Inflammatory macrophage treated with lipopolysaccharide for 1 hour (primary cell): ENCODE measurements around the gene DIAPH1.
"Not testable (repeated sequence)": the region's sequence is repeated elsewhere in the genome, so short reads cannot be mapped to it uniquely, and the experiment has no call there.

Experiments used
- DNase-seq, 2 donors: peaks; one replicate each; pipeline ENCODE4 v3.0.0-alpha.2; 2020 to 2022

Gene DIAPH1

DNA sequence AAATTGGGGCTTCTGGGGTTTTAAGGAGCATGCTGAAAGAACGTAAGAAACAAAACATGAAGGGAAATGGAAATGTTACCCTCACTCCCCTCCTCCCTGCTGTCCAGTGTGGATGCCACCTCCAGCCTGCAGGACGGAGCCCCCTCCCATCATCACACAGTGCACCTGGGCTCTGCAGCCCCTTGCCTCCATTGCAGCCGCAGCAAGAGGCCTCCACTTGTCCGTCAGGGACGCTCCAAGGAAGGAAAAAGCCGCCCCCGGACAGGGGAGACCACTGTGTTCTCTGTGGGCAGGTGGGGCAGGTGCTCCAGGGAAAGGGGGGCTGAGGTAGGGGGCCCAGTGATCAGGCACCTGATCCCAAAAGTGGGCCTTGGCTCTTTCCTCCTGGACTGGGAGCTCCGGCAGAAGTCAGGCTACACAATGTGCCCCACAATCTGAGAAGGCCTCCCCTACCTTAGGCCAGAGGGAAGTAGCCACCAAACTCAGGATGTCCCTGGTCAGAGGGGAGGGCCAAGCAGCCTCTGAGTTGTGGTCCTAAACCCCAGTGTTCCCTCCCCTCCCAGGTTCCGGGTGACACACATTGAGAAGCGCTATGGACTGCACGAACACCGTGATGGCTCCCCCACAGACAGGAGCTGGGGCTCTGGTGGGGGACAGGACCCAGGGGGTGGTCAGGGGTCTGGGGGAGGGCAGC is 20.7 kb upstream of the DIAPH1 start:
- DNase-seq, result no peak

DNA sequence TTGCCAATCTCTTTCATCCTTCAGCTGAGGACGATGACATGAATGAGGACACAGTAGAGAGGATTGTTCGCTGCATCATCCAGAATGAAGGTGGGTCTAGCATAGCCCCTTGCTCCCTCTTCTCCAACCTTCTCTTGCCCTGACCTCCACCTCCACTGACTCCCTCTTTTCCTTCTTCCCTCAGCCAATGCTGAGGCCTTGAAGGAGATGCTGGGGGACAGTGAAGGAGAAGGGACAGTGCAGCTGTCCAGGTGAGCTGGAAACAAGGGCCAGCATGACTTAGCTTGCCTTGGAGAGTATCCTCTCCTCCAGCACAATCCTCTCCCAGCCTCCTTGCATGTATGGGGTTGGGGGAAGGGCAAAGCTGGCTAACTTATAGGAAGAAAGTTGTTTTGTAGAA is 20.0 kb upstream of the DIAPH1 start:
- no peak for DNase-seq

DNA sequence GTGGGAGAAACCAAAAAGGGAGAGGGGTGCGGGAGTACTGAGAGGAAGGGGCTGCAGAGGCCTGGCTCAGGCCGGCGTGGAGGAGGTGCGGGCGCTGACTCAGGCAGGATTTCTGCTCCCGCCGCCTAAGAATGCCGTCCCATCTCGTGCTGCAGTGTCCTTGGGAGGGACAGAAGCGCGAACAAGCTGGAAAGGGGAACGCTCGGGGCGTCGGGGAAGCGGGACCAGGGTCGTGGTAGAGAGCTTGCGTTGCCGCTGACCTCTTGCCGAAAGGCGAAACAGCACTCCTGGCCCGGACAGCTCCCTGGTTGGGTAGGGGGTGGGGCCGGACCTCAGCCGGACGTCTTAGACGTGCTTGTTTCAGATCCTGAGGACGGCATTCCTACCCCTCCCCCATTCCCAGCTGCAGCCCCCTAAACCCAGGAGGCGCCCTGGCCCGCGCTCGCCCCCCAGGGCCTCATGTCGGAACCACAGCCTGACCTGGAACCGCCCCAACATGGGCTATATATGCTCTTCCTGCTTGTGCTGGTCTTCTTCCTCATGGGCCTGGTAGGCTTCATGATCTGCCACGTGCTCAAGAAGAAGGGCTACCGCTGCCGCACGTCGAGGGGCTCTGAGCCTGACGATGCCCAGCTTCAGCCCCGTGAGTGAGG is 19.1 kb upstream of the DIAPH1 start:
- DNase-seq, result peak; percentile 30 to 48

DNA sequence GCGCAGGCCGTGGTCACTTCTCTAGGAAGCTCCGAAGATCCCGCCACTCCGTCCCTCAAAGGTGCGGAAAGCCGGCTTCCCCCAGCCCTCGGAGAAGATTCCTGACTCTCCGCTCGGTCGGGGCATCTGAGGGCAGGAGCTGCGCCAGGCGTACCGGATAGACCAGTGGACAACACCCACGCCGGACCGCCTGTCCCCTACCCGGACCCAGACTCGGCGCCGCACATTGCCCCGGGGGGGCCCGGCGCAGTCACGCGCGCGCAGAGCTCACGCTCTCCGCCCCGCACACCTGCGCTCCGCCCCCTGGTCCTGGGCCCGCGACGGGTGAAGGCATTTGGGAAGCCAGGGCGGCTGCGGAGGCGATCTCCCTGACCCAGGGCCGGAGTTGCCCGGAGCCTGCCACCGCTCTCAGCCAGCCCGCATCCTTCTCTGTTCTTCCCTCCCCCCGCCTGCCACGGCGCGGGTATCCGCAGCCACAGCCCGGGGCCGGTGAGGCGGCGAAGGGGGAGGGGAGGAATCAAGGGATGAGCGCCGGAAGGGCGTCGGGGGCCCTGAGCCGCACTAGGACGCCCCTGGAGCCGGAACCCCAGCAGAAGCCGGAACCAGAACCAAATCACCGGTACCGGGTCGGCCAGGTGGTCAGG is 18.4 kb upstream of the DIAPH1 start:
- no peak for DNase-seq

DNA sequence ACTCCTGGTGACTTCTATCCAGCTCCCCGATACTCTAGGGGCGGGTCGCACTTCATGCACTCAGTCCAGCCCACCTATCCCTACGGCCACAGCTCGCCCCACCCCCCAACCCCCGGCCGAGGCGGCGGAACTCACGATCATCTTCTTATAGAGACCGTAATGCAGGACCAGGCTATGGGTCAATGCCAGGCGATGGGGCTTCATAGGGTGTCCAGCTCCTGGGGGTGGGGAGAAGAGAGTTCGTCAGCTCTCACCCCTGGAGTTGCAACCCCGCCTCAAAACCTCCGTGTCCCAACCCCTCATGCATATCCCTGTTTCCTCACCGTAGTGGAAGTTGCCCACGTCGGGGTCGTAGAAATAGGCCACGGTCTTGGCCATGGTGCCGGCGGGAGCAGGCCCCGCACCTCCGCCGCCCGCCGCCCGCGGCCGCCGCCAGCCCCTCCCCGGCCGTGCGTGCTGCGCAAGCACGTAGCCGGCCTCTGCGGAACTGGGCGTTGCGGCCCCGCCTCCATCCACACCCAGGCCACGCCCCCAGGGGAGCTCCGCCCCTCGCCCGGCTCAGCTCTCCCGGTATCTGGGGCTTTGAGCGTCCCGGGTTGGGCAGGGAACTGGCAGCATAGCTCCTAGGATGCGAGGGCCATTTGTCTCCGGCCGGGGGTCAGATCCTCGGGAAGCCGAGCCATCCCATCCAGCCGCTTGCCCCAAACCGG is 17.8 kb upstream of the DIAPH1 start, which contains the start of the genes HDAC3 and RELL2:
Gene HDAC3 (minus strand): TSS at position 437 of the 710 bp plus-strand sequence. CDS start 59 bp downstream, at position 378.
Gene RELL2 (plus strand): TSS at position 585 of the 710 bp plus-strand sequence. CDS start 1,229 bp downstream, outside the sequence.
- DNase-seq, result peak; percentile 83 to 96

DNA sequence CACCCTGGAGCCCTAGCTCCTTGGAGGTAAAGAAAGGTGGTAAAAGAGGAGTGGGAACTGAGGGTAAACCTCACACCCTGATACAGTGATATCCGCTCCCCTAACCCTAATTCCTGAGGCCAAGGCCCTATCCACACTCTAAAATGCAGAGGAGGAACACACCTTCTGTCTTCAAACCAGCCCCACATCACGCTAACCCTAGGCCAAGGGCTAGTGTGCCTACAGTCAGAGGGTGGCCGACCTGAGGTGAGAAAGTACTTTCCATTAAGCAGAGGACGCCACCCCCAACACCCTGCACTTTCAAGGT is 17.3 kb upstream of the DIAPH1 start:
- no peak for DNase-seq

DNA sequence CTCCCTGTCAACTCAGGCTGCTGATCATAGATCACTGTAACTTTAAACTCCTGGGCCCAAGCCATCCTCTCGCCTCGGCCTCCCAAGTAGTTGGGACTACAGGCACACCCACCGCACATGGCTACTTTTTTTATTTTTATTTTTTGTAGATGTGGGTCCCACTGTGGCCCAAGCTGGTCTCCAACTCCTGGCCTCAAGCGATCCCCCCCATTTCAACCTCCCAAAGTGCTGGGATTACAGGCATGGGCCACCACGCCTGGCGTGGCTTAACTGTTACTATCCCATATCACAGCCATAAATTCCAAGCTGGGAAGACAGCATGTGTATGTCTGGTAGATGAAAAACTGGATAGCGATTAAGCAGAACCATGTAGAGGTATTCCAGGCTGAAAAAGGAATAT is 16.8 kb upstream of the DIAPH1 start:
- no peak for DNase-seq

DNA sequence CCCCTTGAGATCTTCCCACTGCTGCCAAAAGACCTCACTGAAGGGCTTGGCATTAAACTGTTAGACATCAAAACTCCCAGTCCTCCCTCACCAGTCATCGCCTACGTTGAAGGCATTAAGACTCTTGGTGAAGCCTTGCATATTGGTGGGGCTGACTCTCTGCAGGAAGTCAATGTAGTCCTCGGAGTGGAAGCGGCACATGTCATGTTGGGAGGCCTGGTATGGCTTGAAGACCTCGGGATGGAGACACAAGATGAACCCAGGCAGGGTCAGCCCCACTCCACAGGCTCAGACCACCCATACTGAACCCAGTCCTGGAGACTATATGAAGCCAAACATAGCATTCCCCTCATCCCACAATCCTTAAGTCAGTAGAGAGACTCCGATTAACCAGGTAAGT is 15.9 kb upstream of the DIAPH1 start:
- DNase-seq, result no peak

DNA sequence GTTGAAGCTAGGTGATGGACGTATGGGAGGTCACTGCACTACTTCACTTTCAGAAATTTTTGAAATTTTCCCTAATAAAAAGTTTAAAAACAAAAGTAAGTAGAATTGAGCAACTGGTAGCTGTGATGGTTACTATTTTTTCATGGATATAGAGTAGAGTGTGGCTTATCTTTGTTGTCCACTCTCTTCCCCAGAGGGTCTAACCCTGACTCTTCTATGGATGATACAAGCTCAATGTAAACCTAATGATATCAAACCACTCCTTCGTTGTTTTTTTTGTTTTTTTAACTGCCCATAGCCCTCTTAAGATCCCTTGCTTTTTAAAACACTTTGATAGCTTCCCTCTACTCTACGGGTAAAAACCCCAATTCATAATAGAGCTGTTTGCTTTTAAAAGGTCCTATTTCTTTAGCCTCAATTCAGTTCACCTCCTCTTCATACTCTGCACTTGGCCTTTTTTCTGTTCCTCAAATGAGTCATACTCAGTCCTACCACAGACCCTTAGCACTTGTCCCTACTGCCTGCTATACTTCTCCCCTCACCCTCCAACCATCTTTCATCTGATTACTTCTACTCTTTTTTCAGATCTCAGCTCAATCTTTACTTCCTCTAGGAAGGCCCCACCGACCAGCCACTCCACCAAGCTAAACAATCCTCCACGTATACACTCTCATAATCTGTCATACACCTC is 15.2 kb upstream of the DIAPH1 start:
- DNase-seq, result no peak

DNA sequence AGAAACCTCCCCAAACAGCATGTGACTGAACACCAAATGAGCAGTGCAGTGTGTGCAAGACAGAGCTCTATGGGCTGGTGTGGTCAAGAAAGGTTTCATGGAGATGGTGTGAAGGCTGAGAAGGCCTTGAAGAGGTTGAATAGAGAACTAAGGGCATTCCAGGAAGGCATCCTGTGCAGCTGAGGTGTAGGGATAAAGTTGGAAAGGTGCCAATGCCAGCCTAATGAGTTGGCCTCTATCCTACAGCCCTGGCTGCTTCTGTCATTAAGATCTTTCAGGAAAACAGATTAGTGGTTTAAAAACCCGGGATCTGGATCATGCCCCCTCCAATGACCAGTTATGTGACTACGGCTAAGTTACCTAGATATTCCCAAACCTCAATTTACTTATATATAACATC is 13.8 kb upstream of the DIAPH1 start:
- DNase-seq, result no peak

DNA sequence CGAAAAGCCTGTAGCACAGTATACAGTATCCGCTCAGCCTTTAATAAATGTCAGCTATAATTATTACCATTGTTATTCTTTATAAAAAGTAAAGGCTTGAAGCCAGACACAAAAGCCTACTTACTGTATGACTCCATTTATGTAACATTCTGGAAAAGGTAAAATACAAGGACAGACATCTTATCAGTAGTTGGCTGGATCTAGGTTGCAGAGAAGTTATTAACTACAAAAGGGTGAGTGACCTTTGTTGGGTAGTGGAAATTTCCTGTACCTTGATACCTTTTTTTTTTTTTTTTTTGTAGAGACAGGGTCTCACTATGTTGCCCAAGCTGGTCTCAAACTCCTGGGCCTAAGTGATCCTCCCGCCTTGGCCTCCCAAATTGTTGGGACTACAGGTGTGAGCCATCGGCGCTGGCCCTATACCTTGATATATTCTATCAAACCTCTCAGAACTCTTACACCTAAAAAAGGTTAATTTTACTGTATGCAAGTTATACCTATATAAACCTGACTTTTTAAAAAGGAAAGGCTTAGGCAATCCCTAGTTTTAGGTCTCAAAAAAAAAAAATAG is 11.9 kb upstream of the DIAPH1 start:
- DNase-seq, result no peak

DNA sequence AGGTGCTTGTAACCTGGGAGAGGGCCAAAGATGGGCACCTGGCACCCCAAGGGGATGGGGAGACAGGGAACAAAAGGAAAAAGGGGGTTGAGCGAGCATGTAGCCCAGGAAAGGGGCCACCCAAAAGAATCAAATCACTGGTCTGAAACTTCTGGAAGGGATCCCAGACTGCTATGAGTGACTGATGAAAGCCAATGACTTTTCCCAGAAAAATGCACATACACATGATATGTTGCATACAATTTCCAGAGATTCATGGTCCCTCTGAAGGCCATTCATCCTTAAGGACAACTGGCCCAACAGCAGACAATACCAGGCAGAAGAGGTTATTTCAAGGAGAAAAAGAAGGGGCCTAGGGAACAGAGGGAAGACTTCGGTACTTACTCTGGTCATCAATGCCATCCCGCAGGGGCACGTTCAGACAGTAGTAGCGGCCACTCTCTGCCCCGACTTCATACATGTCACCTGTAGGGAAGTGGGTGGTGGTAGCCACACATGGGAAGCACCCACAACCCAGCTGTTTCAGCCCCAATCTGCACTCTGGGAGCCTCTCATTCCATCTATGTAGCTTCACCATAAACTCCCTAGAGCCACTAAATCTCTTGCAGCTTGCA is 9.5 kb upstream of the DIAPH1 start:
- no peak for DNase-seq

DNA sequence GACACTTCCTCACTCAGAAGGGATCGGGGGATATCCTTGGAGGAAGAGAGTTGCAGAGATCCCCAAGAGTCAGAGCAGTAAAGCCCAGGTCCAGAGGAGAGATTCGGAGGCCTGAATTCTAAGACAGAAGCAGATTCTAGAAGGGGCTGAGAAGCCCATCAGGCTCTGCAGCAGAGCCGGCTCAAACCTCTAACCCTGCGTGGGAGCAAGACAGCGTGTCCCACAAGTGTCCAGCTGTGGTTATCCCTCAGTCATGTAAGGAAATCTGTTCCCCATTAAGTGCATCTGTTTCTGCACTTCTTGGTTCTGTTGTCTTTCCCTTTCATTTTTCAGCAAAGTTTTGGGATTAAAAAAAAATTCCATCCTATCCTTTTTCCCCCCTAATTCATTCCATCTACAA is 4.8 kb upstream of the DIAPH1 start:
- DNase-seq, result no peak

DNA sequence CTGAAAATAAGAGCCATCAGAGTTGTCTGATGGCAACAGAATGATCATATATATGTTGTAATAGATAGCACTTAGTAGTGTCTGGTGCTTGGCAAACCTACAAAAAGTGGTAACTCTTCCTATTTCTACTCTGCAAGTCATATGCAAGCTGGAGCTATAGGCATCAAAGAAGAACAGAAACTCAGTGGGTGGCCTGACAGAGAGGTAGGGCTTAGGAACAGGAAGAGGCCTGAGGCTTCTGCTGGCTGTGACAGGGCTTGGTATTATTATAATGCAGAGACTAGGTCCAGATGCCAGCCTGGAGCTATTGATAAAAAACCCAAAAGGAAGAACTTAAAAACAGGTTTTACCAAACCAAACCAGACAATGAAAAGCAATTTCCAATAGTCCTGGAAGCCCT is 4.4 kb upstream of the DIAPH1 start:
- peak; percentile 82 to 94 for DNase-seq

DNA sequence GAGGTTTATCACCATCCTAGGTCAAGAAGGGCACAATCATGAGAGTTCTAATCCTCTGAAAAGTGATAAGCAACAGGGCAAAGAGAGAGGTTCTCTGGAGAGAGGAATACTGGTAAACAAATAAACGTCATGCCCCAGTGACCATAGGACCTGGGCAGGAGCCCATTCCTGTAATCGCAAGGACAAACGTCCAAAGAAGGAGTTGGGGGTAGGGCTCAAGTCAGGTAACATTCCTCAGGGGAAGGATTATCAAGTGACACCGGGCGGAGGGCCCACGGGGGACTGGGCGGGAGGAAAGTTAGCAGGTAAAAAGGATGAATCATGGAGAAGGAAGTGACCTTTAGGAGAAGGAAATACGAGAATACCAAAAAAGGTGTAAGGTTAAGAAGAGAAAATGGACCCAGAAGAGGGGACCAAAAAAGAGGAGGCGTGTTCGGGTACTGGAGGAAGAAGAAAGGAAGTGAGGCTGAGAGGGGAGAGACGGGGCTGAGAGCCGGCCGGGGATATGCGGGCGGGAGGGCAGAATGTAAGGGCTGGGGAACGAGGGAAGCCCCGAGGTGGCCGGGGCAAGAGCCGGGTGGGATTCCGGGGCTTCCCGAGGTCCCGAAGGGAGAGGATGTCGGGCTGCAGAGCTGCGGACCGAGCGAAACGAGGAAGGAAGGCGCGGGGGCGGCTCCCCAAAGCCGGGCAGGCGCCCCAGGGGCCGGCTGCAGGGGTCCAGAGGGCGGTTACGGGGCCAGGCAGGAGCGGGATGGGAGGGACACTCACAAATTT is 583 bp downstream of the DIAPH1 start:
- peak in 1 of 2 donors; percentile 31 for DNase-seq

DNA sequence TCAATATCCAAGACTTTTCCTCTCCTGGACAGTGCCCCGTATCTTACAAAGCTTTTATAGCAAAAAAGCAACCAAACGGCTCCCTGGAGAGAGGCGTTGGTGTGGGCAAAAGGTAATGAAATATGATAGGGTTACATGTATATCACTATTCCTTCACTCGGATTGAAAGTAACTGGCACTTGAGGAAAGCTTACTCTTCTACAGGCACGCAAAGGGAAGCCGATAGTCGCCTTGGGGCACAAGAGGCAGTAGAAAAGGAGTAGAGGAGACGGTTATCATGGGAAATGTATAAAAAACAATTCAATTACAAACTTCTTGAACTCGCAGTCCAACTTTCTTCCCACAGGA is 1.1 kb downstream of the DIAPH1 start:
- no peak for DNase-seq

DNA sequence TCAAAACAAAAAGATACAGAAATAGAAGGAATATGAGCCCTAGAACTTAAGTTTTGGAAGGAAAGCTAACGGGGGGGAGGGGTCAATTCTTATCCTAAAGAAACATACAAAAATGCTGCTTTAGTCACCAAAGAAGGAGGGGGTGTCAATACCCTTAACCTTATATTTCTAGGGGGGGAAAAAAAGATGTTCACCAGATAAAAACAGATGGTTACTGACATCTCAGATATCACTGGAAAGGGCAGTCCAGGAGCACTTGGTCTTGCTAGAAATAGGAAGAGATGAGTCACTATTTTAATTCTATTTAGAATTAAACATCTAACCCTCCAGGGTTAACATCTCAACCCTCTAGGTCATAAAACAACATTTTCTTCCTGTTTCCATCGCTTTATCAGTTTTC is 1.7 kb downstream of the DIAPH1 start:
- no peak for DNase-seq

DNA sequence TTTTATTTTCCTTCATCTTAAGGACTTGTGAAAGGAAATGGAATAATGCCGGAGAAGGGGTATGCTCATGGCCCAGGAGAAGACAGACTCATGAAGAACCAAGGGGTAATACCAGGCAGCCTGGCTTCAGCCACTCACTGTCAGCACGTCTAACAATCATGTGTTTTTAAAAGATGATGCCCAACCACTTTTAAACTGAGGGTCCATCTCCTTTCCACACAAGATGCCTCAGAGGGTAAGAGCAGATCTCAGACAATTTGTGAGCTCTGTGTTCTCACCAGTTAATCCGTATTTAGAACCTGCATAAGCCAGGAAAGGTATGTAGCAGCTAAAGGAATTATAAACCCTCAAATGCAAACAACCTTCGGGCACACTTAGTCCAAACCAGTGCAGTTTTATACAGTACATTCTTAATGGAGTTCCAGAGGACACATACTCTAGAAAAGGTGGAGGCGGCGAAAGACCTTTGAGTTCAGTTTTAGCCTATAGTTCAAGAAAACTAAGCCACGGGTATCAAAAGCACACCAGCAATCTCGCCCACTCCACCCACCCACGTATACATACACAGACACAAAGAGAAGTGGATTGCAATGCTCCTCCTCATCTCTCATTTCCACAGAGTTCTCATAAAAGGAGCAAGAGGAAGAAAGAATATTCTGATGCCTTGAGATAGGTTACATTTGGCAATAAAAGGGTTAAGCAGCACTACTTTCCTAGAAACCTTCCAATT is 2.6 kb downstream of the DIAPH1 start:
- DNase-seq, result peak; percentile 59 to 74

DNA sequence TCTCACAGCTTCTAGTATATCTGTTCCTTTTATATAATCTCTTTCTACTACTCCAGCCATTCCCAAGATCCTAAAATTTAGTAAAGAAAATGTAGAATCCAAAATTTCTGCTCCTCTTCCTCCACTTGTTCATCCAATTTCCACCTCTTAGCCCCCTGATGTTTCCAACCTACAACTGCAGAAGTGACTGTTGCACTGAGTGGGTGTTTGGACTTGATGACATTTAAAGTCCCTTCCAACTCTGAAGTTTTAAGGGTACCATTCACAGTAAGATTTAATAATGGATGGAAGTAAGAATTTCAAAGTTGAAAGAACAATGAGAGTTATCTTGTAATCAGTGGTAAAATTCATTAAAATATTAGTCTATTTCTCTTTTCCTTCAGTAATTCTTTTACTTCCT is 5.5 kb downstream of the DIAPH1 start:
- DNase-seq, result no peak

DNA sequence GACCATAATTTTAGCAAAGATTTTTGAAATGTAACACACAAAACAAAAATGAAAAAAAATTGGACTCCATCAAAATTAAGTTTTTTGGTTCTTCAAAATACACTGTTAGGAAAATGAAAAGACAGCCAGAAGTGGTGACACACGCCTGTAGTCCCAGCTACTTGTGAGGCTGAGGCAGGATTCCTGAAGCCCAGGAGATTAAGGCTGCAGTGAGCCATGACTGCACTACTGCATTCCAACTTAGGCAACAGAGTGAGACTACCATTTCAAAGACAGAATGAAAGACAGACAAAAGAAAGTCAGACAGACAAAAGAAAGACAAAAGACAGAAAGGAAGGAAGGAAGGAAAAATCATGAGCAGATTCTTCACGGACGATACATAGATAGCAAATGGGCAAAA is 7.5 kb downstream of the DIAPH1 start:
- DNase-seq, result no peak

DNA sequence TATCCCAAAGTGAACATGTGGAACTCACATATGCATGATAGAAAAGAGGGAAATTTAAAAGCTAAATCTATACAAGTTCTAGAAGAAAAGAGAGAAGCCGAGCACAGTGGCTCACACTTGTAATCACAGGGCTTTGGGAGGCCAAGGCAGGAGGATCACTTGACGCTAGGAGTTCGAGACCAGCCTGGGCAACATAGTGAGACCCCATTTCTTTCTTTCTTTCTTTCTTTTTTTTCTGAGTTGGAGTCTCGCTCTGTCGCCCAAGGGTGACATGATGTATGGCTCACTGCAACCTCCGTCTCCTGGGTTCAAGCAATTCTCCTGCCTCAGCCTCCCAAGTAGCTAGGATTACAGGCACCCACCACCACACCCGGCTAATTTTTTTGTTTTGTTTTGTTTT is 8.9 kb downstream of the DIAPH1 start:
- not testable (repeated sequence) for DNase-seq
